Measurements from ENCODE around the gene PPP1R1B.

The PPP1R1B gene

GRCh38 chr17:39652587-39653315, 26.0 kb downstream of the PPP1R1B start:
- no peak overlapping the region for H3K4me3 ChIP-seq (ENCODE audit: low read length)
- no peaks in the 10 kb centered on the region for H3K27me3 ChIP-seq (replicated peaks; ENCODE audit: control insufficient read depth, insufficient read depth, low read length)
- peaks cover 4% of the 10 kb centered on the region for H3K36me3 ChIP-seq (ENCODE audit: control insufficient read depth, insufficient read depth, low read length, severe bottlenecking)
- H3K9ac ChIP-seq (ENCODE audit: low read length), result no peak overlapping the region
- DNase-seq (ENCODE audit: low read depth), result peak; percentile 22
- no peaks in the 10 kb centered on the region for H3K9me3 ChIP-seq (ENCODE audit: control insufficient read depth, low read length)
- no peaks in the 10 kb centered on the region for H3K4me1 ChIP-seq (ENCODE audit: control insufficient read depth, insufficient read depth, low read length)

- Histone ChIP-seq H3K4me1 (ENCODE audit: control insufficient read depth, insufficient read depth, low read length) (no peaks in the 10 kb centered on the region), H3K9ac (ENCODE audit: low read length) (no peak overlapping the region), H3K4me3 (ENCODE audit: low read length) (no peak overlapping the region), H3K9me3 (ENCODE audit: control insufficient read depth, low read length) (no peaks in the 10 kb centered on the region), H3K27me3 (replicated peaks; ENCODE audit: control insufficient read depth, insufficient read depth, low read length) (no peaks in the 10 kb centered on the region), H3K36me3 (ENCODE audit: control insufficient read depth, insufficient read depth, low read length, severe bottlenecking) (peaks cover 8% of the 10 kb centered on the region)
- no peak for DNase-seq (ENCODE audit: low read depth)
These were observed 26.5 kb downstream of the PPP1R1B start for GRCh38 chr17:39653316-39653661.

GRCh38 chr17:39653662-39654331, 27.0 kb downstream of the PPP1R1B start:
- H3K4me1 ChIP-seq (ENCODE audit: control insufficient read depth, insufficient read depth, low read length), result no peaks in the 10 kb centered on the region
- H3K9me3 ChIP-seq (ENCODE audit: control insufficient read depth, low read length), result no peaks in the 10 kb centered on the region
- peaks cover 14% of the 10 kb centered on the region for H3K36me3 ChIP-seq (ENCODE audit: control insufficient read depth, insufficient read depth, low read length, severe bottlenecking)
- no peak overlapping the region for H3K9ac ChIP-seq (ENCODE audit: low read length)
- DNase-seq (ENCODE audit: low read depth), result peak; percentile 49
- no peaks in the 10 kb centered on the region for H3K27me3 ChIP-seq (replicated peaks; ENCODE audit: control insufficient read depth, insufficient read depth, low read length)
- no peak overlapping the region for H3K4me3 ChIP-seq (ENCODE audit: low read length)

GRCh38 chr17:39655105-39655504, 28.4 kb downstream of the PPP1R1B start:
- no peak overlapping the region for H3K4me3 ChIP-seq (ENCODE audit: low read length)
- no peak overlapping the region for H3K9ac ChIP-seq (ENCODE audit: low read length)
- no peak for DNase-seq (ENCODE audit: low read depth)
- H3K27me3 ChIP-seq (replicated peaks; ENCODE audit: control insufficient read depth, insufficient read depth, low read length), result no peaks in the 10 kb centered on the region
- H3K9me3 ChIP-seq (ENCODE audit: control insufficient read depth, low read length), result no peaks in the 10 kb centered on the region
- no peaks in the 10 kb centered on the region for H3K4me1 ChIP-seq (ENCODE audit: control insufficient read depth, insufficient read depth, low read length)
- H3K36me3 ChIP-seq (ENCODE audit: control insufficient read depth, insufficient read depth, low read length, severe bottlenecking), result peaks cover 22% of the 10 kb centered on the region

GRCh38 chr17:39658346-39658745, 31.6 kb downstream of the PPP1R1B start:
- Histone ChIP-seq H3K27me3 (replicated peaks; ENCODE audit: control insufficient read depth, insufficient read depth, low read length) (no peaks in the 10 kb centered on the region), H3K4me3 (ENCODE audit: low read length) (no peak overlapping the region), H3K36me3 (ENCODE audit: control insufficient read depth, insufficient read depth, low read length, severe bottlenecking) (peaks cover 38% of the 10 kb centered on the region), H3K9me3 (ENCODE audit: control insufficient read depth, low read length) (no peaks in the 10 kb centered on the region), H3K9ac (ENCODE audit: low read length) (no peak overlapping the region), H3K4me1 (ENCODE audit: control insufficient read depth, insufficient read depth, low read length) (no peaks in the 10 kb centered on the region)
- no peak for DNase-seq (ENCODE audit: low read depth)

GRCh38 chr17:39658760-39659159, 32.0 kb downstream of the PPP1R1B start:
- Histone ChIP-seq H3K4me1 (ENCODE audit: control insufficient read depth, insufficient read depth, low read length) (no peaks in the 10 kb centered on the region), H3K36me3 (ENCODE audit: control insufficient read depth, insufficient read depth, low read length, severe bottlenecking) (peaks cover 38% of the 10 kb centered on the region), H3K9ac (ENCODE audit: low read length) (no peak overlapping the region), H3K9me3 (ENCODE audit: control insufficient read depth, low read length) (no peaks in the 10 kb centered on the region), H3K27me3 (replicated peaks; ENCODE audit: control insufficient read depth, insufficient read depth, low read length) (no peaks in the 10 kb centered on the region), H3K4me3 (ENCODE audit: low read length) (no peak overlapping the region)
- DNase-seq (ENCODE audit: low read depth), result no peak

GRCh38 chr17:39659279-39660010, 32.7 kb downstream of the PPP1R1B start:
- Histone ChIP-seq H3K36me3 (ENCODE audit: control insufficient read depth, insufficient read depth, low read length, severe bottlenecking) (peaks cover 38% of the 10 kb centered on the region), H3K4me3 (ENCODE audit: low read length) (no peak overlapping the region), H3K9ac (ENCODE audit: low read length) (no peak overlapping the region), H3K4me1 (ENCODE audit: control insufficient read depth, insufficient read depth, low read length) (no peaks in the 10 kb centered on the region), H3K9me3 (ENCODE audit: control insufficient read depth, low read length) (no peaks in the 10 kb centered on the region), H3K27me3 (replicated peaks; ENCODE audit: control insufficient read depth, insufficient read depth, low read length) (no peaks in the 10 kb centered on the region)
- no peak for DNase-seq (ENCODE audit: low read depth)

GRCh38 chr17:39660011-39660360, 33.2 kb downstream of the PPP1R1B start:
- no peaks in the 10 kb centered on the region for H3K9me3 ChIP-seq (ENCODE audit: control insufficient read depth, low read length)
- DNase-seq (ENCODE audit: low read depth), result no peak
- H3K27me3 ChIP-seq (replicated peaks; ENCODE audit: control insufficient read depth, insufficient read depth, low read length), result no peaks in the 10 kb centered on the region
- peaks cover 36% of the 10 kb centered on the region for H3K36me3 ChIP-seq (ENCODE audit: control insufficient read depth, insufficient read depth, low read length, severe bottlenecking)
- H3K4me1 ChIP-seq (ENCODE audit: control insufficient read depth, insufficient read depth, low read length), result no peaks in the 10 kb centered on the region
- no peak overlapping the region for H3K9ac ChIP-seq (ENCODE audit: low read length)
- no peak overlapping the region for H3K4me3 ChIP-seq (ENCODE audit: low read length)

- H3K9ac ChIP-seq (ENCODE audit: low read length), result no peak overlapping the region
- H3K36me3 ChIP-seq (ENCODE audit: control insufficient read depth, insufficient read depth, low read length, severe bottlenecking), result peaks cover 35% of the 10 kb centered on the region
- DNase-seq (ENCODE audit: low read depth), result no peak
- no peaks in the 10 kb centered on the region for H3K9me3 ChIP-seq (ENCODE audit: control insufficient read depth, low read length)
- no peaks in the 10 kb centered on the region for H3K4me1 ChIP-seq (ENCODE audit: control insufficient read depth, insufficient read depth, low read length)
- H3K27me3 ChIP-seq (replicated peaks; ENCODE audit: control insufficient read depth, insufficient read depth, low read length), result peaks cover 1% of the 10 kb centered on the region
- H3K4me3 ChIP-seq (ENCODE audit: low read length), result no peak overlapping the region
These were observed 33.9 kb downstream of the PPP1R1B start for GRCh38 chr17:39660397-39661385.

GRCh38 chr17:39661744-39662541, 35.2 kb downstream of the PPP1R1B start:
- Histone ChIP-seq H3K4me3 (ENCODE audit: low read length) (no peak overlapping the region), H3K27me3 (replicated peaks; ENCODE audit: control insufficient read depth, insufficient read depth, low read length) (peaks cover 13% of the 10 kb centered on the region), H3K4me1 (ENCODE audit: control insufficient read depth, insufficient read depth, low read length) (peaks cover 4% of the 10 kb centered on the region), H3K9ac (ENCODE audit: low read length) (no peak overlapping the region), H3K36me3 (ENCODE audit: control insufficient read depth, insufficient read depth, low read length, severe bottlenecking) (peaks cover 35% of the 10 kb centered on the region), H3K9me3 (ENCODE audit: control insufficient read depth, low read length) (no peaks in the 10 kb centered on the region)
- no peak for DNase-seq (ENCODE audit: low read depth)

All from adipocyte (in vitro differentiated cells).